ENCODE results near the gene SEC31A.

Gene SEC31A

GRCh38 chr4:82789025-82789776 is 101.8 kb downstream of the SEC31A start:
- H3K27me3 ChIP-seq (ENCODE audit: low read depth), result no peaks in the 10 kb centered on the region

GRCh38 chr4:82787342-82787741 is 103.6 kb downstream of the SEC31A start:
- Histone ChIP-seq H3K27me3 (ENCODE audit: low read depth) (no peaks in the 10 kb centered on the region), H3K4me1 (peaks cover 25% of the 10 kb centered on the region), H3K36me3 (replicated peaks) (no peaks in the 10 kb centered on the region), H3K9me3 (no peaks in the 10 kb centered on the region), H3K4me3 (no peak overlapping the region)
- in situ Hi-C loops (cut with MboI; ENCODE audit: low sequenced_read_pairs), result no loop called here
- DNase-seq (ENCODE audit: low spot score in 2 of 2), result no peak

More at GRCh38 chr4:82789025-82789776, 101.8 kb downstream of the SEC31A start:
- no peaks in the 10 kb centered on the region for H3K9me3 ChIP-seq
- no peak overlapping the region for H3K4me3 ChIP-seq
- H3K36me3 ChIP-seq (replicated peaks), result no peaks in the 10 kb centered on the region
- in situ Hi-C loops (cut with MboI; ENCODE audit: low sequenced_read_pairs), result no loop called here
- H3K4me1 ChIP-seq, result peaks cover 35% of the 10 kb centered on the region
- DNase-seq (ENCODE audit: low spot score in 2 of 2), result no peak

GRCh38 chr4:82786828-82787227 is 104.1 kb downstream of the SEC31A start:
- H3K27me3 ChIP-seq (ENCODE audit: low read depth), result no peaks in the 10 kb centered on the region
- H3K9me3 ChIP-seq, result no peaks in the 10 kb centered on the region
- no peak overlapping the region for H3K4me3 ChIP-seq
- H3K4me1 ChIP-seq, result peaks cover 25% of the 10 kb centered on the region
- H3K36me3 ChIP-seq (replicated peaks), result no peaks in the 10 kb centered on the region
- DNase-seq (ENCODE audit: low spot score in 2 of 2), result no peak
- in situ Hi-C loops (cut with MboI; ENCODE audit: low sequenced_read_pairs), result no loop called here

- peak; percentile 52 to 62 for DNase-seq (ENCODE audit: low spot score in 2 of 2)
- no peaks in the 10 kb centered on the region for H3K36me3 ChIP-seq (replicated peaks)
- in situ Hi-C loops (cut with MboI; ENCODE audit: low sequenced_read_pairs), result no loop called here
- no peak overlapping the region for H3K4me3 ChIP-seq
- H3K9me3 ChIP-seq, result no peaks in the 10 kb centered on the region
- no peaks in the 10 kb centered on the region for H3K27me3 ChIP-seq (ENCODE audit: low read depth)
- H3K4me1 ChIP-seq, result peaks cover 31% of the 10 kb centered on the region
These were observed 105.1 kb downstream of the SEC31A start for GRCh38 chr4:82785611-82786400.

- in situ Hi-C loops (cut with MboI; ENCODE audit: low sequenced_read_pairs), result no loop called here
- DNase-seq (ENCODE audit: low spot score in 2 of 2), result peak; percentile 50 to 88
- Histone ChIP-seq H3K4me1 (peaks cover 32% of the 10 kb centered on the region), H3K27me3 (ENCODE audit: low read depth) (no peaks in the 10 kb centered on the region), H3K36me3 (replicated peaks) (no peaks in the 10 kb centered on the region), H3K9me3 (no peaks in the 10 kb centered on the region), H3K4me3 (no peak overlapping the region)
These were observed 106.0 kb downstream of the SEC31A start for GRCh38 chr4:82784681-82785610.

- Histone ChIP-seq H3K4me1 (peaks cover 32% of the 10 kb centered on the region), H3K36me3 (replicated peaks) (no peaks in the 10 kb centered on the region), H3K4me3 (no peak overlapping the region), H3K27me3 (ENCODE audit: low read depth) (no peaks in the 10 kb centered on the region), H3K9me3 (no peaks in the 10 kb centered on the region)
- DNase-seq (ENCODE audit: low spot score in 2 of 2), result no peak
- in situ Hi-C loops (cut with MboI; ENCODE audit: low sequenced_read_pairs), result no loop called here
These were observed 108.2 kb downstream of the SEC31A start for GRCh38 chr4:82782626-82783345.

- Histone ChIP-seq H3K4me1 (peaks cover 20% of the 10 kb centered on the region), H3K36me3 (replicated peaks) (no peaks in the 10 kb centered on the region), H3K4me3 (no peak overlapping the region), H3K27me3 (ENCODE audit: low read depth) (no peaks in the 10 kb centered on the region), H3K9me3 (no peaks in the 10 kb centered on the region)
- in situ Hi-C loops (cut with MboI; ENCODE audit: low sequenced_read_pairs), result no loop called here
- DNase-seq (ENCODE audit: low spot score in 2 of 2), result peak; percentile 60 to 89
These were observed 110.2 kb downstream of the SEC31A start for GRCh38 chr4:82780752-82781231.

- DNase-seq (ENCODE audit: low spot score in 2 of 2), result no peak
- no peaks in the 10 kb centered on the region for H3K9me3 ChIP-seq
- peaks cover 15% of the 10 kb centered on the region for H3K4me1 ChIP-seq
- no peaks in the 10 kb centered on the region for H3K27me3 ChIP-seq (ENCODE audit: low read depth)
- H3K36me3 ChIP-seq (replicated peaks), result no peaks in the 10 kb centered on the region
- in situ Hi-C loops (cut with MboI; ENCODE audit: low sequenced_read_pairs), result no loop called here
- H3K4me3 ChIP-seq, result no peak overlapping the region
These were observed 110.7 kb downstream of the SEC31A start for GRCh38 chr4:82780170-82780751.

GRCh38 chr4:82779032-82779431 is 111.9 kb downstream of the SEC31A start:
- no peaks in the 10 kb centered on the region for H3K27me3 ChIP-seq (ENCODE audit: low read depth)
- no peak for DNase-seq (ENCODE audit: low spot score in 2 of 2)
- H3K4me1 ChIP-seq, result peaks cover 7% of the 10 kb centered on the region; the same call in 1 of the 2 replicates
- no peaks in the 10 kb centered on the region for H3K36me3 ChIP-seq (replicated peaks)
- H3K9me3 ChIP-seq, result no peaks in the 10 kb centered on the region
- H3K4me3 ChIP-seq, result no peak overlapping the region
- in situ Hi-C loops (cut with MboI; ENCODE audit: low sequenced_read_pairs), result no loop called here

- Histone ChIP-seq H3K27me3 (ENCODE audit: low read depth) (no peaks in the 10 kb centered on the region), H3K9me3 (no peaks in the 10 kb centered on the region), H3K4me1 (peaks cover 7% of the 10 kb centered on the region; the same call in 1 of the 2 replicates), H3K4me3 (no peak overlapping the region), H3K36me3 (replicated peaks) (no peaks in the 10 kb centered on the region)
- in situ Hi-C loops (cut with MboI; ENCODE audit: low sequenced_read_pairs), result no loop called here
- no peak for DNase-seq (ENCODE audit: low spot score in 2 of 2)
These were observed 113.0 kb downstream of the SEC31A start for GRCh38 chr4:82777857-82778525.

- in situ Hi-C loops (cut with MboI; ENCODE audit: low sequenced_read_pairs), result no loop called here
- Histone ChIP-seq H3K4me3 (no peak overlapping the region), H3K27me3 (ENCODE audit: low read depth) (no peaks in the 10 kb centered on the region), H3K4me1 (peaks cover 7% of the 10 kb centered on the region; the same call in 1 of the 2 replicates), H3K36me3 (replicated peaks) (no peaks in the 10 kb centered on the region), H3K9me3 (no peaks in the 10 kb centered on the region)
- no peak for DNase-seq (ENCODE audit: low spot score in 2 of 2)
These were observed 113.9 kb downstream of the SEC31A start for GRCh38 chr4:82776925-82777542.

GRCh38 chr4:82775243-82775642 is 115.7 kb downstream of the SEC31A start:
- H3K27me3 ChIP-seq (ENCODE audit: low read depth), result no peaks in the 10 kb centered on the region
- no peak for DNase-seq (ENCODE audit: low spot score in 2 of 2)
- in situ Hi-C loops (cut with MboI; ENCODE audit: low sequenced_read_pairs), result no loop called here
- no peaks in the 10 kb centered on the region for H3K36me3 ChIP-seq (replicated peaks)
- no peak overlapping the region for H3K4me3 ChIP-seq
- no peaks in the 10 kb centered on the region for H3K4me1 ChIP-seq
- H3K9me3 ChIP-seq, result no peaks in the 10 kb centered on the region; the same call in 1 of the 2 replicates

Data from HAP-1 (cell line).